GM12872 (cell line): ENCODE data around the gene SNAP47.

Experiments
- TF ChIP-seq, protein P1 (sequence below): IDR thresholded peaks from 3 replicates; pipeline ENCODE4 v1.5.1; 2011; ENCODE audit warnings: low read depth, mild to moderate bottlenecking, low read length, moderate library complexity; ENCODE audit not compliant: insufficient read depth

SNAP47 gene

DNA sequence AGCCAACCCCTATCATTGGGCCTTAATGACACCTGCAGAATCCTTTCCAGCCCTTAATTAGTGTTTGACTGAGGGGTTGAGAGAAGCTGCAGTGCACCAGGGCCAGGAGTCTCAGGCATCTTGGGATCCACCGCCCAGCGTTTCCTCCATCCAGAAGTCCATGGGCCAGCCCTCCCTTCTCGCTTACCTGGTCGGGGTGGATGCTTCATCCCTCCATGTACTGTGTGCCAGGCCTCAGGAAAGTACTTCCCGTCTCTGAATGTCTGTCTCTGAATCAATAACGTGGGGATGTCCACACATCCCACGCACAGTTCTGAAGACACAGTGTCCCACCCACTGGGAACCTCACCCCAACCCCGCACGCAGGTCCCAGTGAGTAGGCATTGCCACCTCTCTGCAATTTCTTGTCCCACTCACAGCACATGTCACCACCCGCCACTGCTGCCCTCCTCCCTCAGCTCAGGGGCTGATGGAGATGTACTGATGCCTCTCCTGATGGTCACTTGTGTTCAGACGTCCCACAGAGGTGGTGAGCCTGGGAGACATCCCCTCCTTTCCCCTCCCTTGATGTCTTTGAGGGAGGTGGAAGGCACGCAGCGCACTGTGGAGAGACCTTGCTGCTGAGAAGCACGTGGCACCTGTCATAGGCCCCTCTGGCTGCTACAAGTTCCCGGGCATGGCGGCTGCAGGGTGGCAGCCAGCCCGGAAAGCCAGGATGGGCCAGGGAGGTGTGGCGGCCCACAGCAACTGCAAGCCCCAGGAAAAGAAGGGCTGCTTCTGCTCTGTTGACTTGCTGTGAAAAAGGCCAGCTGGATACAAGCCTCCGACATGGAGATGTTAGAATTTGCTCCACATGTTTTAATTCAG lies 50.8 kb downstream of the SNAP47 start:
- TF ChIP-seq, protein P1, sequence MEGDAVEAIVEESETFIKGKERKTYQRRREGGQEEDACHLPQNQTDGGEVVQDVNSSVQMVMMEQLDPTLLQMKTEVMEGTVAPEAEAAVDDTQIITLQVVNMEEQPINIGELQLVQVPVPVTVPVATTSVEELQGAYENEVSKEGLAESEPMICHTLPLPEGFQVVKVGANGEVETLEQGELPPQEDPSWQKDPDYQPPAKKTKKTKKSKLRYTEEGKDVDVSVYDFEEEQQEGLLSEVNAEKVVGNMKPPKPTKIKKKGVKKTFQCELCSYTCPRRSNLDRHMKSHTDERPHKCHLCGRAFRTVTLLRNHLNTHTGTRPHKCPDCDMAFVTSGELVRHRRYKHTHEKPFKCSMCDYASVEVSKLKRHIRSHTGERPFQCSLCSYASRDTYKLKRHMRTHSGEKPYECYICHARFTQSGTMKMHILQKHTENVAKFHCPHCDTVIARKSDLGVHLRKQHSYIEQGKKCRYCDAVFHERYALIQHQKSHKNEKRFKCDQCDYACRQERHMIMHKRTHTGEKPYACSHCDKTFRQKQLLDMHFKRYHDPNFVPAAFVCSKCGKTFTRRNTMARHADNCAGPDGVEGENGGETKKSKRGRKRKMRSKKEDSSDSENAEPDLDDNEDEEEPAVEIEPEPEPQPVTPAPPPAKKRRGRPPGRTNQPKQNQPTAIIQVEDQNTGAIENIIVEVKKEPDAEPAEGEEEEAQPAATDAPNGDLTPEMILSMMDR, result no peak

- TF ChIP-seq, protein P1, result no peak
Observed at GRCh38 chr1:227786673-227787512, 51.7 kb downstream of the SNAP47 start.

DNA sequence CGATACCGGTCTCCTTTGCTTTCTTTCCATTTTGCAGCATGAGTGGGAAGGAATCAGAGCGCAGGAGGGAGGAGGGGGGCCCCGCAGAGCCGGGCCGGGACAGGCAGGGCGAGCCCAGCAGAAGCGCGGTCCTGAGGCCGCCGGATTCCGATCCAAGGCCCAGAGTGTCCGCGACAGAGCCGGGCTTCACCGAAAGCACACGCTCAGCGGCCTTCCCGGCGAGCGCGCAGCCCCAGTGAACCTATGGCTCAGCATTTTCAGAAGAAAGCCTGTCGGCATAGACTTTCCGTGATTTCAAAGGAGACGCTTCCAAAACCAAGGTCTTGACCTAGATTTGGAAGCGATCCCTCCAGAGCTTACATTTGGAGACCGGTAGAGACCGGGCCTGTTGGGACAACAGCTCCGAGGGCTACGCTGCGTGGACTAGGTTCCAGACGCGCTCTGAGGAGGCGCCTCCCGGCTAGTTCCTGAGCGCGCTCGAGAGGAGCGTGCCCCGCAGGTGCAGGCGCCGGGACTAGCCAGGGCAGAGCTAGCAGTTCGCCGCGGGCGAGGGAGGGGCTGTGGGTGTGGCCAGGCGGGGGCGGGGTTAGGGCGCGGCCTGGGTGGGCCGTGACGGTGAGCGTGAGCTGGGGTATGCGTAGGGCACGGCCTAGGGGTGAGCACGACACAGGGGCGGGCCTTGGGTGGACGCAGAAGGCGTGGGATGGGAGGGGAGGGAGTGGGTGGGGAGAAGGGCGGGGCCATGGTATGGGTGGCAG lies 52.5 kb downstream of the SNAP47 start:
- TF ChIP-seq, protein P1, result no peak

DNA sequence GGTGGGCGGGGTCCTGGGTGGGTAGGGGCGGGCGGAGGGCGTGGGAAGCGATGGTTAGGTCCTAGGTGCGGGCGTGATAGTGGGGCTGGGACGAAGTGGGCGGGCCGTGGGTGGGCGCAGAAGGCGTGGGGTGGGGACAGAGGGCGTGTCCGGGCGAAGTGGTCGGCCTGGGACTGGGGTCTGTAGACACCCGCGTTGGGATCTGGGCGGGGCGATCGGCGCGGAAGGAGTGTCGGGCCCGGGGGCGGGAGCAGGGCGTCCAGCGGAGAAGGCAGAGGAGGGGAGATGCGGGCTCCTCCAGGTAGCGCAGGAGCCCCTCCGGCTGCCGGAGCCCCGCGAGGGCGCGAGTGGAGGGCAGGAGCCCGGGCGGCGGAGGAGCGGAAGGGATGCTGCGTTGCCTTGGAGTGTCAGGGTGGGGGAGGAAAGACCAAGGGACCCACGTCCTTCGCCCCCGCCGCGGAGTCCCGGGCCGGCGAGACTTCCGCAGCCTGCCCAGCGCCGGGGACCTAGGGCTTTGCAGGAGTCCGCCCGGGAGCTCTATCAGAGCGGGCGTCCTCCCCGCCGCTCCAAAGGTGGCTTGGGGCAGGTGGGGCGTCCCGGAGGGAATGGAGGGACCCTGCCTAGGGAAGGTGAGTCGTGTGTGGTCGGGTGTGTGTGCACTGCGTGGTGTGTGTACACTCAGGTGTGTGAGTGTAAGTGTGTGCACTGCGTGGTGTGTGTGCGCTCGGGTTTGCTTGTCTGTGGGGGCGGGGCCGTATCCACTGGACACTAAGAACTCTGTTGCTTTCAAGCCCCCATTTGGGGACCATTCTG lies 53.2 kb downstream of the SNAP47 start:
- TF ChIP-seq, protein P1, result no peak

DNA sequence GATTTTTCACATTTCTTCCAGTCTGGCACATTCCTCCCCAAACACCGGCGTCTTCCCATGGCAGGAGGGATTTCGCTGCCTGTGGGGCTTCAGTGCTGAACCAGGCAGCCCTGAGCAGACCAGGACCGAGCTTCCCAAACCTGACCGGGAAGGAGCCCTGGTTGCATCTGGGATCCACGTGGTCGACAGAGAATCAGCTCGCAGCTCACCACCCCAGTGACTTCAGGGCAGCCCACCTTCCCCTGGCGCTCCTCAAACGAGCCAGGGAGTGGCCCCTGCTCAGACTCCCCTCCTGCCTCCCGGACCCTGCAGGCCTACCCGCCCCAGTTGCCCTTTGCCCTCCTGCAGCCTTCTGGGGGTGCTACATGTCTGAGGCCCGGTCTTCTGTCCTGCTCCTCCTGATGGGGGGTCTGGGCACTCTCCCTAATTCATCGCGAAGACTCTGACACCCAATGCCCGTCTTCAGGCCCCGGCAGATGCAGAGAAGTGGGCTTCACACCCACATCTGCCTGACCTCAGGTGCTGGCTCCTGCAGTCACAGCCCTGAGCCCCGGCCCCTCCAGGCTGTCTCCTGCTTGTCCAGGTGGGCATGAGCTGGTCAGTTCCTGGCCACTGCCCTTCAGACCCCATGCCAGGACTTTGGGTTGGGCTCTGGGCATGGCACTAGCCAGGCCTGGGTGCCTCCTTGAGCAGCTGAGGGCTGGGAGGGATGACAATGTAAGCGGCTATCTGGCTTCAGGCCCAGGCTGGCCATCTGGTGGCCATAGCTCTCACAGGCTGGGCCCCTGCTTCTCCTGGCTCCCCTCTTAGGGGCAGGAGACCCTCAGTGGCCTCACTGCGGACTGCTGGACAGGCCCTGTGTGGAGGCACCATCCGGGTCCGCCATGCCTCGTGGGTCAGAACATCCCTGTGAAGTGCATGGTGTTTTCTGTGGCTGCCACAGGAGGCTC lies 54.1 kb downstream of the SNAP47 start:
- TF ChIP-seq, protein P1, result no peak

GRCh38 chr1:227790034-227790400 lies 54.8 kb downstream of the SNAP47 start:
- TF ChIP-seq, protein P1, result no peak
